GM23248 (cell line): ENCODE measurements around the gene CA12. TPM values are rescaled to one million over a fixed set of nuclear protein-coding genes. Genes with fewer than 3 reads are reported as not detected.

ENCODE experiments used
- DNase-seq: peaks from one replicate; pipeline ENCODE4 v3.0.0-alpha.2; 2015
- H2AFZ ChIP-seq: fragments of 200-600 bp; sonication (generic); 2 replicates; pipeline ENCODE4 v1.6.1; 2016; ENCODE audit warnings: antibody characterized with exemption
- H3F3A ChIP-seq: fragments of 200-600 bp; sonication (generic); 2 replicates; pipeline ENCODE4 v1.6.1; 2016; ENCODE audit warnings: mild to moderate bottlenecking, antibody characterized with exemption, mixed run types; ENCODE audit not compliant: insufficient read depth
- H3K27ac ChIP-seq: fragments of 200-600 bp; sonication (generic); 2 replicates; pipeline ENCODE4 v1.5.1; 2016; ENCODE audit warnings: mild to moderate bottlenecking
- H3K27me3 ChIP-seq: fragments of 200-600 bp; sonication (generic); replicated peaks from 2 replicates; pipeline ENCODE4 v1.6.1; 2016; ENCODE audit warnings: mild to moderate bottlenecking; ENCODE audit not compliant: insufficient read depth
- H3K36me3 ChIP-seq: fragments of 200-600 bp; sonication (generic); 2 replicates; pipeline ENCODE4 v1.6.1; 2016; ENCODE audit warnings: low read depth, mild to moderate bottlenecking
- H3K4me1 ChIP-seq: fragments of 200-600 bp; sonication (generic); 2 replicates; pipeline ENCODE4 v1.6.1; 2016; ENCODE audit warnings: mild to moderate bottlenecking; ENCODE audit not compliant: insufficient read depth
- H3K4me2 ChIP-seq: fragments of 200-600 bp; sonication (generic); one replicate; pipeline ENCODE4 v1.6.1; 2016; ENCODE audit warnings: mild to moderate bottlenecking; ENCODE audit not compliant: unreplicated experiment
- H3K4me3 ChIP-seq: fragments of 200-600 bp; sonication (generic); 2 replicates; pipeline ENCODE4 v1.5.1; 2016; ENCODE audit warnings: mild to moderate bottlenecking
- H3K79me2 ChIP-seq: fragments of 200-600 bp; sonication (generic); 2 replicates; pipeline ENCODE4 v1.6.1; 2016; ENCODE audit warnings: mild to moderate bottlenecking; ENCODE audit not compliant: insufficient read depth
- H3K9ac ChIP-seq: fragments of 200-600 bp; sonication (generic); 2 replicates; pipeline ENCODE4 v1.6.1; 2016; ENCODE audit warnings: mild to moderate bottlenecking
- H3K9me2 ChIP-seq: fragments of 200-600 bp; sonication (generic); 2 replicates; pipeline ENCODE4 v1.6.1; 2016; ENCODE audit warnings: mixed run types, mild to moderate bottlenecking, moderate library complexity; ENCODE audit not compliant: insufficient read depth
- H3K9me3 ChIP-seq: fragments of 200-600 bp; sonication (generic); one replicate; pipeline ENCODE4 v1.6.1; 2017; ENCODE audit warnings: low read depth
- H4K20me1 ChIP-seq: fragments of 200-600 bp; sonication (generic); 2 replicates; pipeline ENCODE4 v1.6.0; 2016; ENCODE audit not compliant: insufficient read depth
- EZH2 ChIP-seq: fragments of 200-600 bp; sonication (generic); IDR thresholded peaks from 2 replicates; pipeline ENCODE4 v1.6.1; 2018; ENCODE audit warnings: antibody characterized with exemption, mild to moderate bottlenecking; ENCODE audit not compliant: insufficient read depth, poor library complexity, severe bottlenecking
- EZH2phosphoT487 ChIP-seq: fragments of 200-600 bp; sonication (generic); IDR thresholded peaks from 2 replicates; pipeline ENCODE4 v1.6.1; 2018; ENCODE audit warnings: antibody characterized with exemption, moderate library complexity, mild to moderate bottlenecking, low read depth; ENCODE audit not compliant: insufficient read depth
- WGBS, 2 experiments: methylation state at CpG; one replicate each; pipeline ENCODE4 v1.1.6; 2015 to 2017; ENCODE audit warnings: low lambda C conversion rate in 2 of 2, low coverage in 1 of 2; ENCODE audit errors: missing lambda C conversion rate in 2 of 2; 5-methylcytosine and 5-hydroxymethylcytosine counted together
- in situ Hi-C: fragments of 300-500 bp; cut with MboI; formaldehyde crosslinking; loops from 2 replicates; pipeline ENCODE4 v1.15.0; 2020
- polyA plus RNA-seq: library from polyadenylated mRNA; unstranded; fragments of >200 nt; fragmentation: Nextera tagmentation; extraction: Ambion mirVana; gene quantifications from 2 replicates; pipeline ENCODE4 v1.2.1, GENCODE V29; 2016
- total RNA-seq: library from RNA; depleted of rRNA; stranded (reverse); fragments of >200 nt; shearing (Covaris generic); gene quantifications from 2 replicates; pipeline ENCODE4 v1.2.3, GENCODE V29; 2014

Gene CA12
- total and polyA plus RNA-seq, 2 experiments from 2014 or later = 41.8 to 42.1 TPM

DNA sequence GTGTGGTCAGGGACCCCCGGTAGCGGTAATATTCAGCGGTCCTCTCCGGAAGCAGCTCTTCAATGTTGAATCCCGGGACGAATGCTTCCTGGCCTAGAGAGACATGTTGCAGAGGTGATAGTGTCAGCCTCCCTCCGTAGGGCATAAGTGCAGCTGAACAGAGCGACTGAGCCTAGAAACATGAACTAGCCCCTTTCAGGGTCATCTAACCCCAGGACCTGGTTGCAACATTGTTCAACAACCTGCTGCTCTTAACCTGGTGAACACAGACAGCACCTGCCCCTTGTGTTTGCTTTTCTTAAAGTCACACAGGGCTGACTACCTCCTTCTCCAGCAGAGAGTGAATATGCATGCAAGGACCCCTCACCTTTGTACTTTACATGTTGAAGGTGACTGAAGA is 41.3 kb downstream of the CA12 start:
- peaks cover 19% of the 10 kb centered on the region for H3K4me1 ChIP-seq
- no peak for DNase-seq
- no peak overlapping the region for H3K4me3 ChIP-seq
- no peaks in the 10 kb centered on the region for H4K20me1 ChIP-seq
- no peak overlapping the region for H3K27ac ChIP-seq
- H3K27me3 ChIP-seq = no peaks in the 10 kb centered on the region
- H3K79me2 ChIP-seq = no peaks in the 10 kb centered on the region
- no peak overlapping the region for H3K9ac ChIP-seq
- H3K9me3 ChIP-seq = no peaks in the 10 kb centered on the region
- H3F3A ChIP-seq = no peaks in the 10 kb centered on the region; the same call in 1 of the 2 replicates
- WGBS, 2 experiments = 93 to 95% methylated on average over 8 of the region's 8 CpGs
- no peak overlapping the region for H2AFZ ChIP-seq
- in situ Hi-C loops = no loop called here
- H3K9me2 ChIP-seq = no peaks in the 10 kb centered on the region
- H3K4me2 ChIP-seq = no peak overlapping the region
- TF ChIP-seq EZH2phosphoT487 = no peak
- TF ChIP-seq EZH2 = no peak
- H3K36me3 ChIP-seq = peaks cover 3% of the 10 kb centered on the region; the same call in 1 of the 2 replicates

DNA sequence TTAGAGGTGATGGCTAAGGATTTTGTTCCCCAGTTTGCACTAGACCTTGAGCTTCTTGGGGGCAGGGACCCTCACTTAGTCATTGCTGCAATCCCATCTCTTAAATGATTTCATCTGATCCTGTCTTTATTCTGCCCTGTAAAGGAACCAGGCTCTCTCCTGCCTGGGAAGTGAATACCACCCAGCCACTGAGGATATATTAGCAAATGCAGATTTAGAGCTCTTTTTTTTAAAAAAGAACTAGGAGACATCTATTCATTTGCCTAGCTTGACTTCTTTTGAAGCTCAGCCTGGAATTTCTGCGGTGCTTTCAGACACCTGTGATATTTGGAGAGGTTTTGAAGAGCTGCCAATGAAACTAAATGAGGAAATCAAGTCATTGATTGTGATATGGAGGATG is 41.8 kb downstream of the CA12 start:
- no peak for TF ChIP-seq EZH2
- TF ChIP-seq EZH2phosphoT487 = no peak
- Histone ChIP-seq H3K79me2 (no peaks in the 10 kb centered on the region), H3K27me3 (no peaks in the 10 kb centered on the region), H4K20me1 (no peaks in the 10 kb centered on the region), H2AFZ (no peak overlapping the region), H3K9ac (no peak overlapping the region), H3K9me3 (no peaks in the 10 kb centered on the region), H3K4me3 (no peak overlapping the region), H3K4me2 (no peak overlapping the region), H3K4me1 (peaks cover 14% of the 10 kb centered on the region), H3K27ac (no peak overlapping the region), H3K36me3 (peaks cover 3% of the 10 kb centered on the region; the same call in 1 of the 2 replicates), H3K9me2 (no peaks in the 10 kb centered on the region), H3F3A (no peaks in the 10 kb centered on the region; the same call in 1 of the 2 replicates)
- WGBS, 2 experiments = 57 to 75% methylated on average over 1 of the region's 1 CpG
- DNase-seq = no peak
- in situ Hi-C loops = no loop called here

DNA sequence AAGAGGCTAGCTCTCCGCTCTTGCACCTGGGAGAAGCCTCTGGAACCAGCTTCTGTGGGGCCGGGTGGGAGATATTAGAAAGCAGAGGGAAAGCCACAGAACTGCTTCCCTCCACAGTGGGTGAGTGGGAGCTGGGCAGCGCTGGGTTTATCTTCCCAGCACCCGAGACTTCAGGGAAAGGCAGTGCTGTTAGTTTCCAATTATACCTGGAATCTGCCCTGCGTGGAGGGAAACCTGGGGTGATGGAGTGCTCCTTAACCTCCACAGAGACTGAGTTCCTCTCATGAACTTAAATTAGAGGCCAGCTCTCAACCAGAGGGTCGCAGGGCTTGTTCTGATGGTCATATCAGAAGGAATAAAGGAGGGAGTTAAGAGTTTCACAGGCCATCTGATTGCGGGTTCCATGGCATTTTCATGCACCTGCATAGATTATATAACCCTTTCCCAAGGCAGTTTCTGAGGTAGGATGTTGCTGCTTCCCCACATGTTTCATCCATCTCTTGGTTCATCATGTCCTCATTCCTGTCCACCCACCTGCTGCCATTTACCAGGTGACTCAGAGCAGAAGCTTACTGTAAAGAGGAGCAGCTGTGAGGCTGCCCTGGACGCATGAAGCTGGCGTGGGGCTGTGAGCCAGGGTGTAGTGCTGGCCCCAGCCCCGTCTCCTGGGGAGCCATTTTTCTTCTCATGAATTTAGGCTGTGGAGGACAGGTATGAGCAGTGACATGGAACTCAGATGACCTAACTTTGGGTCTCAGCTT is 42.5 kb downstream of the CA12 start:
- Histone ChIP-seq H3F3A (no peaks in the 10 kb centered on the region; the same call in 1 of the 2 replicates), H3K4me2 (no peak overlapping the region), H2AFZ (no peak overlapping the region), H3K27ac (no peak overlapping the region), H3K79me2 (no peaks in the 10 kb centered on the region), H3K36me3 (peaks cover 3% of the 10 kb centered on the region; the same call in 1 of the 2 replicates), H4K20me1 (no peaks in the 10 kb centered on the region), H3K9me3 (no peaks in the 10 kb centered on the region), H3K9ac (no peak overlapping the region), H3K9me2 (no peaks in the 10 kb centered on the region), H3K4me3 (no peak overlapping the region), H3K4me1 (peaks cover 9% of the 10 kb centered on the region), H3K27me3 (no peaks in the 10 kb centered on the region)
- 93 to 98% methylated on average over 10 of the region's 10 CpGs for WGBS, 2 experiments
- TF ChIP-seq EZH2phosphoT487 = no peak
- peak; percentile 29 for DNase-seq
- in situ Hi-C loops = no loop called here

DNA sequence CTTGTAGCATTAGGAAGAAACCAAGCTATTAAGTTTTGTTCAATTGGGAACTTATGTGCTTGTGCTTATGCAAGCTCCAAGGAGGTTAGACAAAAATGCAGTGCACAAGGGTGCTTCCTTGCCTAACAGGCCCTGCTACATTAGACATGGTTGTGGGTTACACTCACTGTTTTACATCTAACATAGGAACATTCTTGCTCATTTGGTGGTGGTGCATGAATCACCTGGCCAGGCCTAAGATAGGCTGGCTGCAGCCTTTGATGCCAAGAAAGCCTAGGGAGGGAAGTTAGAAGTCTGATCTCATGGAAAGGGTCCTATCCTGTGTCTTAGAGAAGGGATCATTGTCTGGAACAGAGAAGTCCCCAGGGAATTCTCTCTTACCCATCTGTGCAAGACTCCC is 43.5 kb downstream of the CA12 start:
- Histone ChIP-seq H3K4me2 (no peak overlapping the region), H2AFZ (no peak overlapping the region), H4K20me1 (no peaks in the 10 kb centered on the region), H3K27me3 (no peaks in the 10 kb centered on the region), H3K79me2 (no peaks in the 10 kb centered on the region), H3K9ac (no peak overlapping the region), H3K9me3 (no peaks in the 10 kb centered on the region), H3K36me3 (peaks cover 3% of the 10 kb centered on the region; the same call in 1 of the 2 replicates), H3K4me3 (no peak overlapping the region), H3F3A (no peaks in the 10 kb centered on the region; the same call in 1 of the 2 replicates), H3K27ac (0 out of 2 replicates have a peak overlapping the region, but pooled peaks have one; percentile 2), H3K4me1 (peaks cover 10% of the 10 kb centered on the region), H3K9me2 (no peaks in the 10 kb centered on the region)
- in situ Hi-C loops = no loop called here
- TF ChIP-seq EZH2 (no peak), EZH2phosphoT487 (no peak)
- peak; percentile 86 for DNase-seq
